PC-9 (cell line): ENCODE results near the gene RANBP10. TPM values are rescaled to one million over a fixed set of nuclear protein-coding genes. Genes with fewer than 3 reads are reported as not detected.

Experiments
- BruUV-seq: library from RNA; stranded (reverse); fragments of 400-500 nt; replicated peaks from 2 replicates; lab custom pipeline; 2021; lab: Mats Ljungman, UMichigan
- CTCF ChIA-PET: fragments of 300-600 bp; sonication (Branson Sonifier 250); formaldehyde crosslinking; loops from one replicate; lab custom pipeline; 2022; ENCODE audit warnings: antibody characterized with exemption; lab: Charles Lee
- POLR2A ChIA-PET: fragments of 300-600 bp; sonication (Branson Sonifier 250); formaldehyde crosslinking; loops from one replicate; lab custom pipeline; 2022; ENCODE audit warnings: antibody characterized with exemption; ENCODE audit not compliant: unreplicated experiment; lab: Charles Lee
- DNase-seq, 2 experiments: peaks; one replicate each; pipeline versions ENCODE4 v3.0.0 to v3.0.0-alpha.2; 2015 to 2022; ENCODE audit warnings: mixed read lengths in 1 of 2
- H2AFZ ChIP-seq: fragments of 200-600 bp; sonication (generic); 2 replicates; pipeline ENCODE4 v1.8.1; 2017; ENCODE audit warnings: antibody characterized with exemption
- H3F3A ChIP-seq: fragments of 200-600 bp; sonication (generic); 2 replicates; pipeline ENCODE4 v1.8.1; 2017; ENCODE audit warnings: antibody characterized with exemption, mild to moderate bottlenecking, low read depth; ENCODE audit not compliant: insufficient read depth
- H3K27ac ChIP-seq: fragments of 200-600 bp; sonication (generic); 2 replicates; pipeline ENCODE4 v1.6.1; 2016; ENCODE audit warnings: mixed run types
- H3K27me3 ChIP-seq: fragments of 200-600 bp; sonication (generic); 2 replicates; pipeline ENCODE4 v1.6.1; 2016; ENCODE audit warnings: low read depth, mixed run types; ENCODE audit not compliant: insufficient read depth
- H3K36me3 ChIP-seq: fragments of 200-600 bp; sonication (generic); 2 replicates; pipeline ENCODE4 v1.6.1; 2016; ENCODE audit warnings: low read depth, mixed run types
- H3K4me1 ChIP-seq: fragments of 200-600 bp; sonication (generic); replicated peaks from 2 replicates; pipeline ENCODE4 v1.6.1; 2016; ENCODE audit warnings: mixed run types; ENCODE audit not compliant: insufficient read depth
- H3K4me2 ChIP-seq: fragments of 200-600 bp; sonication (generic); 2 replicates; pipeline ENCODE4 v1.6.1; 2017; ENCODE audit warnings: mixed run types
- H3K4me3 ChIP-seq: fragments of 200-600 bp; sonication (generic); 2 replicates; pipeline ENCODE4 v1.6.1; 2016; ENCODE audit warnings: mixed run types
- H3K79me2 ChIP-seq: fragments of 200-600 bp; sonication (generic); 2 replicates; pipeline ENCODE4 v1.6.1; 2017; ENCODE audit warnings: low read depth, mixed run types
- H3K9me2 ChIP-seq: fragments of 200-600 bp; sonication (generic); 2 replicates; pipeline ENCODE4 v1.8.1; 2017; ENCODE audit warnings: mild to moderate bottlenecking; ENCODE audit not compliant: insufficient read depth
- H3K9me3 ChIP-seq: fragments of 200-600 bp; sonication (generic); 2 replicates; pipeline ENCODE4 v1.8.1; 2016; ENCODE audit warnings: low read depth; ENCODE audit not compliant: insufficient read depth
- H4K20me1 ChIP-seq: fragments of 200-600 bp; sonication (generic); 2 replicates; pipeline ENCODE4 v1.8.1; 2017; ENCODE audit not compliant: insufficient read depth
- CTCF ChIP-seq: fragments of 200-600 bp; sonication (generic); conservative IDR thresholded peaks from 2 replicates; pipeline ENCODE4 v1.6.1; 2017; ENCODE audit warnings: mixed run types, antibody characterized with exemption, mild to moderate bottlenecking, moderate library complexity
- EZH2 ChIP-seq: fragments of 200-600 bp; sonication (generic); IDR thresholded peaks from 2 replicates; pipeline ENCODE4 v1.8.0; 2017; ENCODE audit warnings: antibody characterized with exemption, low read depth
- intact Hi-C: fragments of 100-400 bp; cut with micrococcal nuclease; formaldehyde crosslinking; loops from one replicate; pipeline ENCODE4 v1.10.0; 2022; ENCODE audit not compliant: unreplicated experiment
- total RNA-seq: library from RNA; stranded (reverse); gene quantifications from 2 replicates; pipeline ENCODE4 v1.2.3, GENCODE V29; 2021

The RANBP10 gene
- total RNA-seq, 1 experiment from 2014 or later: 21.0 TPM

GRCh38 chr16:67701420-67701819 lies 104.9 kb downstream of the RANBP10 start:
- DNase-seq: no peak
- no peak overlapping the region for H3K27ac ChIP-seq
- no TSS peak for BruUV-seq
- H3K36me3 ChIP-seq: no peaks in the 10 kb centered on the region
- H2AFZ ChIP-seq: no peak overlapping the region
- H3F3A ChIP-seq: peaks cover 20% of the 10 kb centered on the region; the same call in 1 of the 2 replicates
- no peaks in the 10 kb centered on the region for H4K20me1 ChIP-seq
- H3K9me3 ChIP-seq: 0 out of 2 replicates have a peak, but pooled peaks cover 8% of the 10 kb centered on the region
- peaks cover 30% of the 10 kb centered on the region for H3K79me2 ChIP-seq
- no peak overlapping the region for H3K4me3 ChIP-seq
- ChIA-PET CTCF (no interaction called here), POLR2A (no interaction called here)
- H3K4me2 ChIP-seq: no peak overlapping the region
- TF ChIP-seq CTCF (no peak), EZH2 (no peak)
- H3K9me2 ChIP-seq: no peaks in the 10 kb centered on the region
- intact Hi-C loops: no loop called here
- H3K4me1 ChIP-seq: peaks cover 21% of the 10 kb centered on the region
- no peaks in the 10 kb centered on the region for H3K27me3 ChIP-seq

- intact Hi-C loops: no loop called here
- TF ChIP-seq EZH2 (no peak), CTCF (no peak)
- no peaks in the 10 kb centered on the region for H3K36me3 ChIP-seq
- no peaks in the 10 kb centered on the region for H3K9me2 ChIP-seq
- no peaks in the 10 kb centered on the region for H4K20me1 ChIP-seq
- H3K4me3 ChIP-seq: no peak overlapping the region
- H3K27ac ChIP-seq: no peak overlapping the region
- ChIA-PET POLR2A (no interaction called here), CTCF (no interaction called here)
- no peaks in the 10 kb centered on the region for H3K27me3 ChIP-seq
- H3K79me2 ChIP-seq: peaks cover 28% of the 10 kb centered on the region
- no peak overlapping the region for H2AFZ ChIP-seq
- 0 out of 2 replicates have a peak, but pooled peaks cover 8% of the 10 kb centered on the region for H3K9me3 ChIP-seq
- no TSS peak for BruUV-seq
- no peak for DNase-seq
- H3F3A ChIP-seq: peaks cover 15% of the 10 kb centered on the region; the same call in 1 of the 2 replicates
- H3K4me1 ChIP-seq: peaks cover 23% of the 10 kb centered on the region
- no peak overlapping the region for H3K4me2 ChIP-seq
These were observed 107.1 kb downstream of the RANBP10 start for GRCh38 chr16:67699265-67699664.

- Histone ChIP-seq H3K9me3 (0 out of 2 replicates have a peak, but pooled peaks cover 8% of the 10 kb centered on the region), H3K4me2 (peak overlapping the region; percentile 40; the same call in 1 of the 2 replicates), H2AFZ (no peak overlapping the region), H3K9me2 (no peaks in the 10 kb centered on the region), H3K27me3 (no peaks in the 10 kb centered on the region), H3F3A (peaks cover 16% of the 10 kb centered on the region; the same call in 1 of the 2 replicates), H4K20me1 (no peaks in the 10 kb centered on the region), H3K4me3 (no peak overlapping the region), H3K36me3 (no peaks in the 10 kb centered on the region), H3K79me2 (peaks cover 23% of the 10 kb centered on the region), H3K27ac (peak overlapping the region; percentile 40; the same call in 1 of the 2 replicates), H3K4me1 (peaks cover 23% of the 10 kb centered on the region)
- POLR2A ChIA-PET: no interaction called here
- BruUV-seq: no TSS peak
- TF ChIP-seq EZH2: no peak
- TF ChIP-seq CTCF: no peak
- DNase-seq: no peak
- CTCF ChIA-PET: interaction anchor here (0.6 kb wide), 1 partner anchor 745 kb away, joined by 3 read pairs; no protein-coding TSS in a partner anchor
- intact Hi-C loops: no loop called here
These were observed 108.8 kb downstream of the RANBP10 start for GRCh38 chr16:67697422-67698185.
